B cell (primary cell): Measurements from ENCODE around the gene CLEC4A. TPM values are rescaled to one million over a fixed set of nuclear protein-coding genes. Genes with fewer than 3 reads are reported as not detected.

Source experiments
- ATAC-seq: fragments of 200-7000 bp; cut with Tn5 transposase; one replicate; pipeline ENCODE4 v1.10.0; 2021; ENCODE audit warnings: low read depth, mild to moderate bottlenecking, moderate number of reproducible peaks, moderate library complexity
- CTCF ChIA-PET: fragments of 350-600 bp; sonication (Branson Sonifier 250); formaldehyde crosslinking; loops from one replicate; lab custom pipeline; 2021; ENCODE audit warnings: antibody characterized with exemption, inconsistent platforms; lab: Charles Lee
- POLR2A ChIA-PET: fragments of 350-600 bp; sonication (Branson Sonifier 250); formaldehyde crosslinking; loops from one replicate; lab custom pipeline; 2021; ENCODE audit warnings: antibody characterized with exemption; lab: Charles Lee
- DNase-seq: peaks from one replicate; pipeline ENCODE4 v3.0.0; 2013
- H2AFZ ChIP-seq: 2 replicates; pipeline ENCODE4 v1.6.1; 2012; ENCODE audit warnings: mild to moderate bottlenecking, low read depth, low read length; ENCODE audit not compliant: insufficient read depth, poor library complexity, severe bottlenecking
- H3K27ac ChIP-seq, 2 donors: 1 replicate in 1 of 2; 2 replicates in 1 of 2; pipeline ENCODE4 v1.5.1; 2012 to 2013; ENCODE audit warnings: low read length in 2 of 2, mild to moderate bottlenecking in 2 of 2, moderate library complexity in 1 of 2
- H3K27me3 ChIP-seq, 4 experiments: fragments of 200-600 bp in 1 of 4; sonication (generic) in 1 of 4; replicated peaks in 1 of 4; 1 replicate in 2 of 4; 2 replicates in 2 of 4; pipeline versions ENCODE4 v1.6.1 to v1.7.0; 2013 to 2016; ENCODE audit warnings: low read length in 3 of 4, mild to moderate bottlenecking in 2 of 4, mixed read lengths in 1 of 4, moderate library complexity in 1 of 4; ENCODE audit not compliant: insufficient read depth in 4 of 4, control insufficient read depth in 3 of 4; ENCODE audit errors: control extremely low read depth in 1 of 4
- H3K36me3 ChIP-seq, 2 experiments: replicated peaks in 1 of 2; 1 replicate in 1 of 2; 2 replicates in 1 of 2; pipeline versions ENCODE4 v1.6.1 to v1.7.1; 2013; ENCODE audit warnings: low read length in 1 of 2; ENCODE audit not compliant: insufficient read depth in 2 of 2, control insufficient read depth in 1 of 2; ENCODE audit errors: control extremely low read depth in 1 of 2, extremely low read depth in 1 of 2
- H3K4me1 ChIP-seq, 2 donors: fragments of 200-600 bp in 1 of 2; sonication (generic) in 1 of 2; 1 replicate in 1 of 2; 2 replicates in 1 of 2; pipeline versions ENCODE4 v1.5.1 to v1.6.1; 2013 to 2017; ENCODE audit warnings: low read length in 2 of 2; ENCODE audit not compliant: control insufficient read depth in 2 of 2, insufficient read depth in 2 of 2
- H3K4me2 ChIP-seq: replicated peaks from 2 replicates; pipeline ENCODE3; 2012; ENCODE audit warnings: mild to moderate bottlenecking, low read depth, low read length; ENCODE audit not compliant: poor library complexity, severe bottlenecking
- H3K4me3 ChIP-seq, 5 experiments: fragments of 200-600 bp in 1 of 5; sonication (generic) in 1 of 5; 1 replicate in 3 of 5; 2 replicates in 2 of 5; pipeline versions ENCODE4 v1.5.1 to v1.7.0; 2011 to 2016; ENCODE audit warnings: low read length in 4 of 5, mild to moderate bottlenecking in 4 of 5, low read depth in 2 of 5, control low read depth in 1 of 5, moderate library complexity in 1 of 5; ENCODE audit not compliant: insufficient read depth in 1 of 5; ENCODE audit errors: control extremely low read depth in 1 of 5, extremely low read depth in 1 of 5
- H3K79me2 ChIP-seq: fragments of 200-600 bp; sonication (generic); one replicate; pipeline ENCODE4 v1.6.0; 2016; ENCODE audit warnings: low read length; ENCODE audit not compliant: control insufficient read depth, insufficient read depth
- H3K9ac ChIP-seq: fragments of 200-600 bp; sonication (generic); 2 replicates; pipeline ENCODE4 v1.6.1; 2017; ENCODE audit warnings: mild to moderate bottlenecking, low read length, moderate library complexity
- H3K9me3 ChIP-seq, 3 donors: one replicate each; pipeline versions ENCODE4 v1.6.1 to v1.7.1; 2013; ENCODE audit warnings: low read length in 2 of 3; ENCODE audit not compliant: control insufficient read depth in 2 of 3, insufficient read depth in 1 of 3; ENCODE audit errors: control extremely low read depth in 1 of 3
- H4K20me1 ChIP-seq: 2 replicates; pipeline ENCODE4 v1.6.0; 2012; ENCODE audit warnings: mild to moderate bottlenecking, low read length; ENCODE audit not compliant: insufficient read depth, control insufficient read depth, poor library complexity, severe bottlenecking
- H3K27ac Mint-ChIP-seq: one replicate; pipeline ENCODE4 v1.8.0; 2021; ENCODE audit warnings: mixed read lengths
- H3K27me3 Mint-ChIP-seq: one replicate; pipeline ENCODE4 v1.8.0; 2021; ENCODE audit warnings: mixed read lengths
- H3K4me1 Mint-ChIP-seq: one replicate; pipeline ENCODE4 v1.8.0; 2021; ENCODE audit warnings: mixed read lengths
- H3K4me3 Mint-ChIP-seq: one replicate; pipeline ENCODE4 v1.8.0; 2021; ENCODE audit warnings: mixed read lengths
- H3K9me3 Mint-ChIP-seq: one replicate; pipeline ENCODE4 v1.8.0; 2022; ENCODE audit warnings: mixed read lengths; ENCODE audit not compliant: insufficient read depth
- CTCF ChIP-seq: fragments of 200-600 bp; IDR thresholded peaks from one replicate; pipeline ENCODE4 v1.8.0; 2022; ENCODE audit warnings: antibody characterized with exemption, mild to moderate bottlenecking
- EZH2 ChIP-seq: IDR thresholded peaks from 2 replicates; pipeline ENCODE4 v1.6.1; 2012; ENCODE audit warnings: borderline replicate concordance, low read depth, mild to moderate bottlenecking, moderate library complexity, low read length; ENCODE audit not compliant: insufficient read depth, poor library complexity, severe bottlenecking
- WGBS: methylation state at CpG from one replicate; pipeline ENCODE4 v1.1.5; 2013; ENCODE audit warnings: missing lambda C conversion rate; ENCODE audit not compliant: insufficient coverage; 5-methylcytosine and 5-hydroxymethylcytosine counted together
- intact Hi-C: fragments of 100-400 bp; cut with micrococcal nuclease; formaldehyde crosslinking; loops from one replicate; pipeline ENCODE4 v1.10.0; 2022
- polyA plus RNA-seq: library from polyadenylated mRNA; depleted of rRNA; stranded (reverse); fragments of >200 nt; gene quantifications from 2 replicates; pipeline ENCODE4 v1.2.3, GENCODE V29; 2012
- total RNA-seq, 2 donors: library from RNA; stranded (reverse); fragments of 120-200 nt in 1 of 2; gene quantifications; 1 replicate in 1 of 2; 2 replicates in 1 of 2; pipeline versions ENCODE4 v1.2.3 to v1.2.4, GENCODE V29; 2013 to 2022

Gene CLEC4A
- total and polyA plus RNA-seq, 2 donors (not counting 1 experiment from before 2014, with no cell fraction given): 1.6 to 6.1 TPM

- POLR2A ChIA-PET: no interaction called here
These were observed 33.0 kb downstream of the CLEC4A start for GRCh38 chr12:8156416-8156815.

GRCh38 chr12:8156845-8157244 lies 33.4 kb downstream of the CLEC4A start, which contains the start of gene ZNF705A:
TSS of gene ZNF705A (plus strand) at chr12:8157015. CDS start at chr12:8172626, 15,611 bp downstream.
- no peak for TF ChIP-seq CTCF
- no peak for TF ChIP-seq EZH2
- Mint-ChIP-seq H3K9me3 (no peaks in the 10 kb centered on the region), H3K27ac (no peak within 1 kb of the TSS), H3K4me1 (peaks cover 2% of the 10 kb centered on the region), H3K27me3 (peaks cover 22% of the 10 kb centered on the region), H3K4me3 (no peak within 1 kb of the TSS)
- Histone ChIP-seq H3K4me3 (no peak within 1 kb of the TSS), H2AFZ (no peak within 1 kb of the TSS), H3K27me3 (peaks cover 0 to 5% (median 0%) of the 10 kb centered on the region in 4 experiments), H3K4me2 (no peak within 1 kb of the TSS), H4K20me1 (no peaks in the 10 kb centered on the region), H3K27ac (no peak within 1 kb of the TSS), H3K9ac (no peak within 1 kb of the TSS), H3K79me2 (no peaks in the 10 kb centered on the region), H3K4me1 (no peaks in the 10 kb centered on the region), H3K36me3 (no peaks in the 10 kb centered on the region), H3K9me3 (peaks cover 0 to 1% (median 0%) of the 10 kb centered on the region in 3 donors)
- WGBS: no CpG with 5 or more reads among the region's 3 CpGs
- no peak for ATAC-seq
- no peak for DNase-seq
- ChIA-PET CTCF (no interaction called here), POLR2A (no interaction called here)
- intact Hi-C loops: no loop called here

More at GRCh38 chr12:8156416-8156815, 33.0 kb downstream of the CLEC4A start:
- Mint-ChIP-seq H3K27ac (no peak overlapping the region), H3K4me1 (peaks cover 2% of the 10 kb centered on the region), H3K9me3 (no peaks in the 10 kb centered on the region), H3K27me3 (peaks cover 26% of the 10 kb centered on the region), H3K4me3 (no peak overlapping the region)
- no peak overlapping the region for H3K27ac ChIP-seq
- peaks cover 0 to 1% (median 0%) of the 10 kb centered on the region in 3 donors for H3K9me3 ChIP-seq
- H3K4me2 ChIP-seq: no peak overlapping the region
- H4K20me1 ChIP-seq: no peaks in the 10 kb centered on the region
- no peak for ATAC-seq
- no CpG with 5 or more reads among the region's 2 CpGs for WGBS
- no peaks in the 10 kb centered on the region for H3K79me2 ChIP-seq
- CTCF ChIA-PET: no interaction called here
- no peak for TF ChIP-seq CTCF
- no peak for TF ChIP-seq EZH2
- no peaks in the 10 kb centered on the region for H3K4me1 ChIP-seq
- no peak overlapping the region for H2AFZ ChIP-seq
- H3K27me3 ChIP-seq: peaks cover 0 to 5% (median 0%) of the 10 kb centered on the region in 4 experiments
- H3K36me3 ChIP-seq: no peaks in the 10 kb centered on the region
- H3K4me3 ChIP-seq: no peak overlapping the region
- no peak for DNase-seq
- intact Hi-C loops: no loop called here
- no peak overlapping the region for H3K9ac ChIP-seq
